K562 (cell line): ENCODE results near the gene NUFIP2. TPM values are rescaled to one million over a fixed set of nuclear protein-coding genes. Genes with fewer than 3 reads are reported as not detected.
A peak's percentile ranks its signal among the peaks of the same experiment; 100 is the strongest.

ENCODE experiments used
- BRD4 ChIP-seq: fragments of 200-600 bp; sonication (generic); IDR thresholded peaks from 2 replicates; pipeline ENCODE4 v1.6.1; 2017; ENCODE audit warnings: inconsistent platforms
- ELF1 ChIP-seq: fragments of 200-800 bp; sonication (Bioruptor generic); IDR thresholded peaks from 2 replicates; pipeline ENCODE4 v1.6.1; 2016; ENCODE audit warnings: missing genetic modification characterization, missing compliant biosample characterization
- HMG20B ChIP-seq: fragments of 250-450 bp; sonication (Bioruptor Pico); IDR thresholded peaks from 2 replicates; pipeline ENCODE4 v1.5.0; 2021; ENCODE audit warnings: mild to moderate bottlenecking
- MXD1 ChIP-seq: fragments of 250-450 bp; sonication (Bioruptor Pico); IDR thresholded peaks from 2 replicates; pipeline ENCODE4 v1.8.0; 2021; ENCODE audit warnings: borderline replicate concordance, mild to moderate bottlenecking, moderate library complexity; ENCODE audit not compliant: poor library complexity, severe bottlenecking
- NFRKB ChIP-seq: fragments of 450-650 bp; IDR thresholded peaks from 2 replicates; pipeline ENCODE4 v1.6.1; 2016; ENCODE audit warnings: low read depth
- PRMT5 ChIP-seq: sonication (generic); formaldehyde crosslinking; IDR thresholded peaks from 2 replicates; pipeline ENCODE4 v1.5.0; 2020; ENCODE audit warnings: missing genetic modification reagents
- THRAP3 ChIP-seq: fragments of 450-650 bp; IDR thresholded peaks from 2 replicates; pipeline ENCODE4 v1.6.1; 2016; ENCODE audit warnings: mild to moderate bottlenecking, inconsistent platforms, borderline replicate concordance
- TRIM28 ChIP-seq: fragments of 450-650 bp; IDR thresholded peaks from 2 replicates; pipeline ENCODE4 v1.6.1; 2017
- TSC22D4 ChIP-seq: fragments of 450-650 bp; IDR thresholded peaks from 2 replicates; pipeline ENCODE4 v1.6.1; 2016; ENCODE audit warnings: missing genetic modification characterization, missing biosample characterization, control low read depth
- ZNF124 ChIP-seq: sonication (generic); formaldehyde crosslinking; IDR thresholded peaks from 2 replicates; pipeline ENCODE4 v1.8.1; 2022; ENCODE audit warnings: missing genetic modification reagents
- polyA plus RNA-seq, 8 experiments: library from polyadenylated mRNA; depleted of rRNA in 4 of 8; stranded (reverse) in 5 of 8; unstranded in 3 of 8; fragments of >200 nt; fragmentation: Nextera tagmentation in 2 of 8; fragmentation: Illumina TruSeq in 1 of 8; extraction: Ambion mirVana in 2 of 8; extraction: Trizol in 1 of 8; gene quantifications; 2 replicates each; pipeline versions ENCODE4 v1.2.1 to v1.2.3, GENCODE V29; 2011 to 2014; ENCODE audit warnings: inconsistent platforms in 1 of 8, missing spikeins in 1 of 8
- total RNA-seq, 7 experiments: library from RNA; depleted of rRNA in 6 of 7; stranded (reverse); fragments of >200 nt in 6 of 7; fragmentation: Illumina TruSeq in 2 of 7; extraction: Trizol in 2 of 7; gene quantifications; 2 replicates each; pipeline versions ENCODE4 v1.2.1 to v1.2.3, GENCODE V29; 2011 to 2021; ENCODE audit warnings: low replicate concordance in 1 of 7
- TF ChIP-seq, protein P1 (sequence below), 2 experiments: fragments of 150-350 bp in 1 of 2; IDR thresholded peaks; 2 replicates each; pipeline ENCODE4 v1.6.1; 2012 to 2016; ENCODE audit warnings: low read depth in 2 of 2, low read length in 2 of 2, mild to moderate bottlenecking in 1 of 2, moderate library complexity in 1 of 2
- TF ChIP-seq, protein P2 (sequence below), 2 experiments: fragments of 200-800 bp in 1 of 2; sonication (Bioruptor generic) in 1 of 2; sonication (generic) in 1 of 2; formaldehyde crosslinking in 1 of 2; IDR thresholded peaks in 1 of 2; conservative IDR thresholded peaks in 1 of 2; 2 replicates each; pipeline versions ENCODE4 v1.5.0 to v1.6.1; 2016 to 2020; ENCODE audit warnings: missing compliant biosample characterization in 1 of 2, missing genetic modification characterization in 1 of 2, missing genetic modification reagents in 1 of 2
- TF ChIP-seq, protein P3 (sequence below): fragments of 250-450 bp; sonication (Bioruptor Pico); IDR thresholded peaks from 2 replicates; pipeline ENCODE4 v1.8.0; 2021; ENCODE audit warnings: mild to moderate bottlenecking, moderate library complexity
- TF ChIP-seq, protein P4 (sequence below): fragments of 250-450 bp; sonication (Bioruptor Pico); IDR thresholded peaks from 2 replicates; pipeline ENCODE4 v1.5.0; 2020; ENCODE audit warnings: mild to moderate bottlenecking

The NUFIP2 gene
- total and polyA plus RNA-seq, 9 of the 15 experiments (the other 6 are each of a cell fraction or from before 2014, with no cell fraction given) = 4.9 to 40.7 (median 18.5) TPM

GRCh38 chr17:29293890-29294579 is at the start of gene NUFIP2 (continued):
- TF ChIP-seq, protein P1, sequence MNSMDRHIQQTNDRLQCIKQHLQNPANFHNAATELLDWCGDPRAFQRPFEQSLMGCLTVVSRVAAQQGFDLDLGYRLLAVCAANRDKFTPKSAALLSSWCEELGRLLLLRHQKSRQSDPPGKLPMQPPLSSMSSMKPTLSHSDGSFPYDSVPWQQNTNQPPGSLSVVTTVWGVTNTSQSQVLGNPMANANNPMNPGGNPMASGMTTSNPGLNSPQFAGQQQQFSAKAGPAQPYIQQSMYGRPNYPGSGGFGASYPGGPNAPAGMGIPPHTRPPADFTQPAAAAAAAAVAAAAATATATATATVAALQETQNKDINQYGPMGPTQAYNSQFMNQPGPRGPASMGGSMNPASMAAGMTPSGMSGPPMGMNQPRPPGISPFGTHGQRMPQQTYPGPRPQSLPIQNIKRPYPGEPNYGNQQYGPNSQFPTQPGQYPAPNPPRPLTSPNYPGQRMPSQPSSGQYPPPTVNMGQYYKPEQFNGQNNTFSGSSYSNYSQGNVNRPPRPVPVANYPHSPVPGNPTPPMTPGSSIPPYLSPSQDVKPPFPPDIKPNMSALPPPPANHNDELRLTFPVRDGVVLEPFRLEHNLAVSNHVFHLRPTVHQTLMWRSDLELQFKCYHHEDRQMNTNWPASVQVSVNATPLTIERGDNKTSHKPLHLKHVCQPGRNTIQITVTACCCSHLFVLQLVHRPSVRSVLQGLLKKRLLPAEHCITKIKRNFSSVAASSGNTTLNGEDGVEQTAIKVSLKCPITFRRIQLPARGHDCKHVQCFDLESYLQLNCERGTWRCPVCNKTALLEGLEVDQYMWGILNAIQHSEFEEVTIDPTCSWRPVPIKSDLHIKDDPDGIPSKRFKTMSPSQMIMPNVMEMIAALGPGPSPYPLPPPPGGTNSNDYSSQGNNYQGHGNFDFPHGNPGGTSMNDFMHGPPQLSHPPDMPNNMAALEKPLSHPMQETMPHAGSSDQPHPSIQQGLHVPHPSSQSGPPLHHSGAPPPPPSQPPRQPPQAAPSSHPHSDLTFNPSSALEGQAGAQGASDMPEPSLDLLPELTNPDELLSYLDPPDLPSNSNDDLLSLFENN (IDR thresholded peaks at IDR 0.05; ENCODE audit: low read depth in 2 of 2, low read length in 2 of 2) = peak in 1 of 2 experiments; percentile 67; a peak in 2 of 4 replicates
- TF ChIP-seq HMG20B (CRISPR knock-in tag) = no peak
- peak; percentile 91; the same call in 1 of the 2 replicates for TF ChIP-seq BRD4
- TF ChIP-seq, protein P2, sequence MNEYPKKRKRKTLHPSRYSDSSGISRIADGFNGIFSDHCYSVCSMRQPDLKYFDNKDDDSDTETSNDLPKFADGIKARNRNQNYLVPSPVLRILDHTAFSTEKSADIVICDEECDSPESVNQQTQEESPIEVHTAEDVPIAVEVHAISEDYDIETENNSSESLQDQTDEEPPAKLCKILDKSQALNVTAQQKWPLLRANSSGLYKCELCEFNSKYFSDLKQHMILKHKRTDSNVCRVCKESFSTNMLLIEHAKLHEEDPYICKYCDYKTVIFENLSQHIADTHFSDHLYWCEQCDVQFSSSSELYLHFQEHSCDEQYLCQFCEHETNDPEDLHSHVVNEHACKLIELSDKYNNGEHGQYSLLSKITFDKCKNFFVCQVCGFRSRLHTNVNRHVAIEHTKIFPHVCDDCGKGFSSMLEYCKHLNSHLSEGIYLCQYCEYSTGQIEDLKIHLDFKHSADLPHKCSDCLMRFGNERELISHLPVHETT (CRISPR knock-in tag; conservative IDR thresholded peaks at IDR 0.05 in 1 of 2, IDR thresholded peaks at IDR 0.05 in 1 of 2) = peak in 1 of 2 experiments; percentile 80; a peak in 2 of 4 replicates
- TF ChIP-seq PRMT5 = no peak
- peak; percentile 48; the same call in 1 of the 2 replicates for TF ChIP-seq ELF1 (tag)
- TF ChIP-seq, protein P3, sequence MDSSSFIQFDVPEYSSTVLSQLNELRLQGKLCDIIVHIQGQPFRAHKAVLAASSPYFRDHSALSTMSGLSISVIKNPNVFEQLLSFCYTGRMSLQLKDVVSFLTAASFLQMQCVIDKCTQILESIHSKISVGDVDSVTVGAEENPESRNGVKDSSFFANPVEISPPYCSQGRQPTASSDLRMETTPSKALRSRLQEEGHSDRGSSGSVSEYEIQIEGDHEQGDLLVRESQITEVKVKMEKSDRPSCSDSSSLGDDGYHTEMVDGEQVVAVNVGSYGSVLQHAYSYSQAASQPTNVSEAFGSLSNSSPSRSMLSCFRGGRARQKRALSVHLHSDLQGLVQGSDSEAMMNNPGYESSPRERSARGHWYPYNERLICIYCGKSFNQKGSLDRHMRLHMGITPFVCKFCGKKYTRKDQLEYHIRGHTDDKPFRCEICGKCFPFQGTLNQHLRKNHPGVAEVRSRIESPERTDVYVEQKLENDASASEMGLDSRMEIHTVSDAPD = 0 out of 2 replicates have a peak, but pooled peaks have one; percentile 60
- no peak; the same call in 1 of the 2 replicates for TF ChIP-seq THRAP3
- TF ChIP-seq TSC22D4 (tag) = no peak
- no peak for TF ChIP-seq ZNF124 (CRISPR knock-in tag)
- TF ChIP-seq MXD1 (CRISPR knock-in tag) = no peak
- 0 out of 2 replicates have a peak, but pooled peaks have one; percentile 23 for TF ChIP-seq TRIM28
- peak; percentile 97 for TF ChIP-seq NFRKB
- TF ChIP-seq, protein P4, sequence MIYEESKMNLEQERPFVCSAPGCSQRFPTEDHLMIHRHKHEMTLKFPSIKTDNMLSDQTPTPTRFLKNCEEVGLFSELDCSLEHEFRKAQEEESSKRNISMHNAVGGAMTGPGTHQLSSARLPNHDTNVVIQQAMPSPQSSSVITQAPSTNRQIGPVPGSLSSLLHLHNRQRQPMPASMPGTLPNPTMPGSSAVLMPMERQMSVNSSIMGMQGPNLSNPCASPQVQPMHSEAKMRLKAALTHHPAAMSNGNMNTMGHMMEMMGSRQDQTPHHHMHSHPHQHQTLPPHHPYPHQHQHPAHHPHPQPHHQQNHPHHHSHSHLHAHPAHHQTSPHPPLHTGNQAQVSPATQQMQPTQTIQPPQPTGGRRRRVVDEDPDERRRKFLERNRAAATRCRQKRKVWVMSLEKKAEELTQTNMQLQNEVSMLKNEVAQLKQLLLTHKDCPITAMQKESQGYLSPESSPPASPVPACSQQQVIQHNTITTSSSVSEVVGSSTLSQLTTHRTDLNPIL (CRISPR knock-in tag) = no peak
